SK-N-SH (cell line): ENCODE measurements around the gene ARL6IP4.

Source experiments
- CHD2 ChIP-seq: fragments of 150-350 bp; IDR thresholded peaks from 2 replicates; pipeline ENCODE4 v1.6.1; 2018; ENCODE audit warnings: low read length; ENCODE audit not compliant: partially characterized antibody
- CTCF ChIP-seq: fragments of 200-600 bp; sonication (generic); IDR thresholded peaks from 2 replicates; pipeline ENCODE4 v1.6.1; 2017; ENCODE audit warnings: antibody characterized with exemption, mild to moderate bottlenecking, moderate library complexity
- SMC3 ChIP-seq: IDR thresholded peaks from 2 replicates; pipeline ENCODE4 v1.6.1; 2012; ENCODE audit warnings: low read depth, low read length, improper control_type of control experiment

DNA sequence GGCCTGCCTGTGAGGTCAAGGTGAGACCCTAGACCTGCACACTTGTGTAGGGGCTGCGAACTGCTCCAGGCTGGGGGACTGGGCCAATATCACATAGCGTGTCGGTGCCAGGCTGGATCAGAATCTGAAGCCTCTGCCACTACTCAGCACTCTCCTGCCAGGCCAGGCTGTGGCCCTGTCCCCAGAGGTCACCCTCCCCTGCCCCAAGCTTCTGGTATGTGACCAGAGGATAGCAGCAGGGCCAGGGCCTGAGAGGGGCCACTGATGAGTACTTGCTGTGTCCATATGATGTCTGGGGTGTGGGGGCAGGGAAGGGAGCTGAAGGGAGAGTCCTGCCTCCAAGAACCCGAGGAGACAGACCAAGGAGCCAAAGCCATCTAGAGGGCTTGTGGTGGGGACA lies 17.8 kb downstream of the ARL6IP4 start:
- TF ChIP-seq CTCF (no peak), SMC3 (no peak), CHD2 (no peak)
